Karpas-422 (cell line): Measurements from ENCODE around the gene PRXL2C. TPM values are rescaled to one million over a fixed set of nuclear protein-coding genes. Genes with fewer than 3 reads are reported as not detected.
"Not testable (repeated sequence)": the region's sequence is repeated elsewhere in the genome, so short reads cannot be mapped to it uniquely, and the experiment has no call there.

Experiments used
- DNase-seq: peaks from one replicate; pipeline ENCODE4 v3.0.0-alpha.2; 2015
- H2AFZ ChIP-seq: fragments of 200-600 bp; sonication (generic); 2 replicates; pipeline ENCODE4 v1.6.1; 2014; ENCODE audit warnings: antibody characterized with exemption, low read length, mixed read lengths
- H3K27ac ChIP-seq: fragments of 200-600 bp; sonication (generic); 2 replicates; pipeline ENCODE4 v1.5.1; 2014; ENCODE audit warnings: mild to moderate bottlenecking, low read length, moderate library complexity
- H3K27me3 ChIP-seq: fragments of 200-600 bp; sonication (generic); 2 replicates; pipeline ENCODE4 v1.6.1; 2014; ENCODE audit warnings: low read length, mixed read lengths
- H3K36me3 ChIP-seq: fragments of 200-600 bp; sonication (generic); 2 replicates; pipeline ENCODE4 v1.6.1; 2014; ENCODE audit warnings: low read length, mixed read lengths; ENCODE audit not compliant: insufficient read depth
- H3K4me1 ChIP-seq: fragments of 200-600 bp; sonication (generic); 2 replicates; pipeline ENCODE4 v1.6.1; 2014; ENCODE audit warnings: mild to moderate bottlenecking, low read length, mixed read lengths
- H3K4me2 ChIP-seq: fragments of 200-600 bp; sonication (generic); 2 replicates; pipeline ENCODE4 v1.6.1; 2014; ENCODE audit warnings: low read length, low read depth, mild to moderate bottlenecking; ENCODE audit not compliant: poor library complexity, severe bottlenecking
- H3K4me3 ChIP-seq: fragments of 200-600 bp; sonication (generic); 2 replicates; pipeline ENCODE4 v1.5.1; 2014; ENCODE audit warnings: mild to moderate bottlenecking, antibody characterized with exemption, low read length, mixed read lengths
- H3K79me2 ChIP-seq: fragments of 200-600 bp; sonication (generic); 2 replicates; pipeline ENCODE4 v1.6.1; 2014; ENCODE audit warnings: mild to moderate bottlenecking, low read length, mixed read lengths
- H3K9ac ChIP-seq: fragments of 200-600 bp; sonication (generic); 2 replicates; pipeline ENCODE4 v1.6.0; 2014; ENCODE audit warnings: low read length
- H3K9me2 ChIP-seq: fragments of 200-600 bp; sonication (generic), shearing (Covaris generic); replicated peaks from 2 replicates; pipeline ENCODE4 v1.6.0; 2014; ENCODE audit warnings: mild to moderate bottlenecking, low read length, moderate library complexity; ENCODE audit not compliant: insufficient read depth
- H3K9me3 ChIP-seq: fragments of 300-700, 200-600 bp; sonication (generic); 2 replicates; pipeline ENCODE4 v1.6.1; 2014; ENCODE audit warnings: low read length, mixed read lengths
- H4K20me1 ChIP-seq: fragments of 200-600 bp; sonication (generic); 2 replicates; pipeline ENCODE4 v1.6.1; 2014; ENCODE audit warnings: mild to moderate bottlenecking, antibody characterized with exemption, low read length, low read depth; ENCODE audit not compliant: insufficient read depth
- total RNA-seq: library from RNA; depleted of rRNA; stranded (reverse); fragments of >200 nt; shearing (Covaris generic); gene quantifications from 2 replicates; pipeline ENCODE4 v1.2.3, GENCODE V29; 2014; ENCODE audit warnings: low replicate concordance

PRXL2C gene
- total RNA-seq, 1 experiment from 2014 or later: 1.9 TPM

- H3K9me3 ChIP-seq: no peaks in the 10 kb centered on the region
- no peak overlapping the region for H3K4me2 ChIP-seq
- no peak overlapping the region for H2AFZ ChIP-seq
- H3K9ac ChIP-seq: no peak overlapping the region
- H4K20me1 ChIP-seq: no peaks in the 10 kb centered on the region
- H3K4me1 ChIP-seq: no peaks in the 10 kb centered on the region
- H3K36me3 ChIP-seq: no peaks in the 10 kb centered on the region
- H3K4me3 ChIP-seq: no peak overlapping the region
- H3K27ac ChIP-seq: no peak overlapping the region
- H3K9me2 ChIP-seq: no peaks in the 10 kb centered on the region
- DNase-seq: no peak
- no peaks in the 10 kb centered on the region for H3K27me3 ChIP-seq
- H3K79me2 ChIP-seq: no peaks in the 10 kb centered on the region
Measured at GRCh38 chr9:96619124-96619465, 36.0 kb downstream of the PRXL2C start.

- H3K9ac ChIP-seq: no peak overlapping the region
- H3K4me2 ChIP-seq: no peak overlapping the region
- no peaks in the 10 kb centered on the region for H4K20me1 ChIP-seq
- H3K9me2 ChIP-seq: no peaks in the 10 kb centered on the region
- DNase-seq: no peak
- H3K9me3 ChIP-seq: no peaks in the 10 kb centered on the region
- no peak overlapping the region for H2AFZ ChIP-seq
- no peaks in the 10 kb centered on the region for H3K79me2 ChIP-seq
- H3K27ac ChIP-seq: no peak overlapping the region
- H3K27me3 ChIP-seq: no peaks in the 10 kb centered on the region
- no peaks in the 10 kb centered on the region for H3K36me3 ChIP-seq
- H3K4me1 ChIP-seq: no peaks in the 10 kb centered on the region
- H3K4me3 ChIP-seq: no peak overlapping the region
Measured at GRCh38 chr9:96618209-96619123, 36.7 kb downstream of the PRXL2C start.

- no peak overlapping the region for H2AFZ ChIP-seq
- H3K4me1 ChIP-seq: no peaks in the 10 kb centered on the region
- H4K20me1 ChIP-seq: no peaks in the 10 kb centered on the region
- no peaks in the 10 kb centered on the region for H3K9me3 ChIP-seq
- H3K9ac ChIP-seq: no peak overlapping the region
- no peaks in the 10 kb centered on the region for H3K36me3 ChIP-seq
- H3K4me2 ChIP-seq: no peak overlapping the region
- no peak overlapping the region for H3K27ac ChIP-seq
- H3K9me2 ChIP-seq: no peaks in the 10 kb centered on the region
- no peaks in the 10 kb centered on the region for H3K27me3 ChIP-seq
- no peak for DNase-seq
- H3K79me2 ChIP-seq: no peaks in the 10 kb centered on the region
- H3K4me3 ChIP-seq: no peak overlapping the region
Measured at GRCh38 chr9:96617439-96618185, 37.5 kb downstream of the PRXL2C start.

- H3K4me2 ChIP-seq: no peak overlapping the region
- H3K27me3 ChIP-seq: no peaks in the 10 kb centered on the region
Measured at GRCh38 chr9:96616817-96617438, 38.2 kb downstream of the PRXL2C start.

GRCh38 chr9:96615411-96615810 lies 39.7 kb downstream of the PRXL2C start:
- no peak overlapping the region for H3K4me2 ChIP-seq
- H3K27ac ChIP-seq: no peak overlapping the region
- H3K79me2 ChIP-seq: no peaks in the 10 kb centered on the region
- H3K36me3 ChIP-seq: no peaks in the 10 kb centered on the region
- no peaks in the 10 kb centered on the region for H4K20me1 ChIP-seq
- no peak overlapping the region for H3K4me3 ChIP-seq
- H3K9me3 ChIP-seq: no peaks in the 10 kb centered on the region
- no peaks in the 10 kb centered on the region for H3K9me2 ChIP-seq
- no peaks in the 10 kb centered on the region for H3K4me1 ChIP-seq
- no peak overlapping the region for H2AFZ ChIP-seq
- no peak for DNase-seq
- no peaks in the 10 kb centered on the region for H3K27me3 ChIP-seq
- no peak overlapping the region for H3K9ac ChIP-seq

More at GRCh38 chr9:96616817-96617438, 38.2 kb downstream of the PRXL2C start:
- H3K9me3 ChIP-seq: no peaks in the 10 kb centered on the region
- no peak overlapping the region for H3K9ac ChIP-seq
- no peak for DNase-seq
- H3K4me1 ChIP-seq: no peaks in the 10 kb centered on the region
- no peak overlapping the region for H3K27ac ChIP-seq
- no peak overlapping the region for H3K4me3 ChIP-seq
- no peaks in the 10 kb centered on the region for H3K9me2 ChIP-seq
- H4K20me1 ChIP-seq: no peaks in the 10 kb centered on the region
- no peak overlapping the region for H2AFZ ChIP-seq
- no peaks in the 10 kb centered on the region for H3K79me2 ChIP-seq
- no peaks in the 10 kb centered on the region for H3K36me3 ChIP-seq

GRCh38 chr9:96614664-96615063 lies 40.5 kb downstream of the PRXL2C start:
- not testable (repeated sequence) for H3K36me3 ChIP-seq, H3K79me2 ChIP-seq, H3K4me3 ChIP-seq, H3K27ac ChIP-seq, H2AFZ ChIP-seq, H4K20me1 ChIP-seq, H3K9me3 ChIP-seq, DNase-seq, H3K9me2 ChIP-seq, H3K4me2 ChIP-seq, H3K27me3 ChIP-seq, H3K4me1 ChIP-seq, H3K9ac ChIP-seq

GRCh38 chr9:96612966-96613589 lies 42.0 kb downstream of the PRXL2C start:
- no peak overlapping the region for H3K4me3 ChIP-seq
- no peak overlapping the region for H3K27ac ChIP-seq
- H3K4me1 ChIP-seq: no peaks in the 10 kb centered on the region
- no peaks in the 10 kb centered on the region for H3K9me3 ChIP-seq
- no peak for DNase-seq
- no peak overlapping the region for H3K4me2 ChIP-seq
- H3K9me2 ChIP-seq: no peaks in the 10 kb centered on the region
- no peaks in the 10 kb centered on the region for H4K20me1 ChIP-seq
- no peak overlapping the region for H3K9ac ChIP-seq
- no peaks in the 10 kb centered on the region for H3K36me3 ChIP-seq
- no peaks in the 10 kb centered on the region for H3K27me3 ChIP-seq
- no peak overlapping the region for H2AFZ ChIP-seq
- no peaks in the 10 kb centered on the region for H3K79me2 ChIP-seq
